A375 (cell line): ENCODE data around the gene AIM2. TPM values are rescaled to one million over a fixed set of nuclear protein-coding genes. Genes with fewer than 3 reads are reported as not detected.

Experiments
- total RNA-seq: library from RNA; depleted of rRNA; stranded (reverse); fragments of >200 nt; shearing (Covaris generic); gene quantifications from 2 replicates; pipeline ENCODE4 v1.2.3, GENCODE V29; 2014; rRNA removed

Gene AIM2, protein sequence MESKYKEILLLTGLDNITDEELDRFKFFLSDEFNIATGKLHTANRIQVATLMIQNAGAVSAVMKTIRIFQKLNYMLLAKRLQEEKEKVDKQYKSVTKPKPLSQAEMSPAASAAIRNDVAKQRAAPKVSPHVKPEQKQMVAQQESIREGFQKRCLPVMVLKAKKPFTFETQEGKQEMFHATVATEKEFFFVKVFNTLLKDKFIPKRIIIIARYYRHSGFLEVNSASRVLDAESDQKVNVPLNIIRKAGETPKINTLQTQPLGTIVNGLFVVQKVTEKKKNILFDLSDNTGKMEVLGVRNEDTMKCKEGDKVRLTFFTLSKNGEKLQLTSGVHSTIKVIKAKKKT
- 4.6 and 9.0 TPM in 2 replicates for total RNA-seq

DNA sequence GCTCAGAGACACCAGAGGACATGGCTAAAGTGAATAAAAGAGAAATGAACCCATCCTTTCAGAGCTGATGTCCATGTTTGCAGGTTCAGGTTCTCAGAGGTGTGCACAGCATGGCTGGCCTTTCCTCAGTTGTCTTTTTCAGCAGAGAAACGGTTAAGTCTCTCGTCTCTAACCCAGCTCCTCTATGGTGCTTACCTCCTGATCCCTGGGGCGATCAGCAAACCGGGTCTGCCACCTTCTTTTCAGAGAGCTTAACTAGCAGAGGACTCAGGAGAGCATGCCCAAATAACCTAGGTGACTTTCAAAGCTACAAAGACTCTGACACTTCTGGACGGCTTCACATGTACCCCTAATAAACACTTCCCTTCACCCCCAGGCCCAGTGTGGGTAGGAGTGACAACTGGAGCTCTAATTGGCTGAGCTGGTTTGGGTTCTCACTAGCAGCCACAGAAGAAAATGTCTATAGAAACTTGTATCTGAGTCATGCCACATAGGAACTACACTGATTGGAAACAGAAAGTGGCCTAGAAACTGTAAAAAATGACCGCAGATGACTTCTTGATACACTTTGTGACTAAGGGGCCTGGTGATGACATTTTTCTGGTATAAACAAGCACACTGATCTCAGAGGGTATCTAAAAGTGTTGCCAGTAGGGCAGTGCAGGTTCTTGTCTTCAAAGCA lies at the start of gene AIM2:
TSS of gene AIM2 (minus strand) at position 329 of the 682 bp plus-strand sequence. CDS start 3,267 bp downstream, outside the sequence.

Other genes starting within 250 kb of the AIM2 start
- gene MNDA, start 245.4 kb downstream of the AIM2 start, total RNA-seq, result not detected in 2 replicates
- not detected in 2 replicates for gene PYHIN1, start 145.2 kb downstream of the AIM2 start, total RNA-seq
- 68.0 and 81.2 TPM in 2 replicates for gene IFI16, start 66.9 kb downstream of the AIM2 start, total RNA-seq
- gene CADM3, start 94.8 kb upstream of the AIM2 start, total RNA-seq, result 0.21 and 0.57 TPM in 2 replicates
- gene ACKR1, start 128.1 kb upstream of the AIM2 start, total RNA-seq, result not detected in 2 replicates
- not detected in 2 replicates for gene FCER1A, start 225.6 kb upstream of the AIM2 start, total RNA-seq